GM23248 (cell line): Measurements from ENCODE around the gene GABBR2. TPM values are rescaled to one million over a fixed set of nuclear protein-coding genes. Genes with fewer than 3 reads are reported as not detected.

ENCODE experiments used
- DNase-seq: peaks from one replicate; pipeline ENCODE4 v3.0.0-alpha.2; 2015
- H2AFZ ChIP-seq: fragments of 200-600 bp; sonication (generic); 2 replicates; pipeline ENCODE4 v1.6.1; 2016; ENCODE audit warnings: antibody characterized with exemption
- H3F3A ChIP-seq: fragments of 200-600 bp; sonication (generic); 2 replicates; pipeline ENCODE4 v1.6.1; 2016; ENCODE audit warnings: mild to moderate bottlenecking, antibody characterized with exemption, mixed run types; ENCODE audit not compliant: insufficient read depth
- H3K27ac ChIP-seq: fragments of 200-600 bp; sonication (generic); 2 replicates; pipeline ENCODE4 v1.5.1; 2016; ENCODE audit warnings: mild to moderate bottlenecking
- H3K27me3 ChIP-seq: fragments of 200-600 bp; sonication (generic); replicated peaks from 2 replicates; pipeline ENCODE4 v1.6.1; 2016; ENCODE audit warnings: mild to moderate bottlenecking; ENCODE audit not compliant: insufficient read depth
- H3K36me3 ChIP-seq: fragments of 200-600 bp; sonication (generic); 2 replicates; pipeline ENCODE4 v1.6.1; 2016; ENCODE audit warnings: low read depth, mild to moderate bottlenecking
- H3K4me1 ChIP-seq: fragments of 200-600 bp; sonication (generic); 2 replicates; pipeline ENCODE4 v1.6.1; 2016; ENCODE audit warnings: mild to moderate bottlenecking; ENCODE audit not compliant: insufficient read depth
- H3K4me2 ChIP-seq: fragments of 200-600 bp; sonication (generic); one replicate; pipeline ENCODE4 v1.6.1; 2016; ENCODE audit warnings: mild to moderate bottlenecking; ENCODE audit not compliant: unreplicated experiment
- H3K4me3 ChIP-seq: fragments of 200-600 bp; sonication (generic); 2 replicates; pipeline ENCODE4 v1.5.1; 2016; ENCODE audit warnings: mild to moderate bottlenecking
- H3K79me2 ChIP-seq: fragments of 200-600 bp; sonication (generic); 2 replicates; pipeline ENCODE4 v1.6.1; 2016; ENCODE audit warnings: mild to moderate bottlenecking; ENCODE audit not compliant: insufficient read depth
- H3K9ac ChIP-seq: fragments of 200-600 bp; sonication (generic); 2 replicates; pipeline ENCODE4 v1.6.1; 2016; ENCODE audit warnings: mild to moderate bottlenecking
- H3K9me2 ChIP-seq: fragments of 200-600 bp; sonication (generic); 2 replicates; pipeline ENCODE4 v1.6.1; 2016; ENCODE audit warnings: mixed run types, mild to moderate bottlenecking, moderate library complexity; ENCODE audit not compliant: insufficient read depth
- H3K9me3 ChIP-seq: fragments of 200-600 bp; sonication (generic); one replicate; pipeline ENCODE4 v1.6.1; 2017; ENCODE audit warnings: low read depth
- H4K20me1 ChIP-seq: fragments of 200-600 bp; sonication (generic); 2 replicates; pipeline ENCODE4 v1.6.0; 2016; ENCODE audit not compliant: insufficient read depth
- EZH2 ChIP-seq: fragments of 200-600 bp; sonication (generic); IDR thresholded peaks from 2 replicates; pipeline ENCODE4 v1.6.1; 2018; ENCODE audit warnings: antibody characterized with exemption, mild to moderate bottlenecking; ENCODE audit not compliant: insufficient read depth, poor library complexity, severe bottlenecking
- EZH2phosphoT487 ChIP-seq: fragments of 200-600 bp; sonication (generic); IDR thresholded peaks from 2 replicates; pipeline ENCODE4 v1.6.1; 2018; ENCODE audit warnings: antibody characterized with exemption, moderate library complexity, mild to moderate bottlenecking, low read depth; ENCODE audit not compliant: insufficient read depth
- WGBS, 2 experiments: methylation state at CpG; one replicate each; pipeline ENCODE4 v1.1.6; 2015 to 2017; ENCODE audit warnings: low lambda C conversion rate in 2 of 2, low coverage in 1 of 2; ENCODE audit errors: missing lambda C conversion rate in 2 of 2; 5-methylcytosine and 5-hydroxymethylcytosine counted together
- in situ Hi-C: fragments of 300-500 bp; cut with MboI; formaldehyde crosslinking; loops from 2 replicates; pipeline ENCODE4 v1.15.0; 2020
- polyA plus RNA-seq: library from polyadenylated mRNA; unstranded; fragments of >200 nt; fragmentation: Nextera tagmentation; extraction: Ambion mirVana; gene quantifications from 2 replicates; pipeline ENCODE4 v1.2.1, GENCODE V29; 2016
- total RNA-seq: library from RNA; depleted of rRNA; stranded (reverse); fragments of >200 nt; shearing (Covaris generic); gene quantifications from 2 replicates; pipeline ENCODE4 v1.2.3, GENCODE V29; 2014

GABBR2 gene
- total and polyA plus RNA-seq, 2 experiments from 2014 or later: 7.5 to 13.4 TPM

DNA sequence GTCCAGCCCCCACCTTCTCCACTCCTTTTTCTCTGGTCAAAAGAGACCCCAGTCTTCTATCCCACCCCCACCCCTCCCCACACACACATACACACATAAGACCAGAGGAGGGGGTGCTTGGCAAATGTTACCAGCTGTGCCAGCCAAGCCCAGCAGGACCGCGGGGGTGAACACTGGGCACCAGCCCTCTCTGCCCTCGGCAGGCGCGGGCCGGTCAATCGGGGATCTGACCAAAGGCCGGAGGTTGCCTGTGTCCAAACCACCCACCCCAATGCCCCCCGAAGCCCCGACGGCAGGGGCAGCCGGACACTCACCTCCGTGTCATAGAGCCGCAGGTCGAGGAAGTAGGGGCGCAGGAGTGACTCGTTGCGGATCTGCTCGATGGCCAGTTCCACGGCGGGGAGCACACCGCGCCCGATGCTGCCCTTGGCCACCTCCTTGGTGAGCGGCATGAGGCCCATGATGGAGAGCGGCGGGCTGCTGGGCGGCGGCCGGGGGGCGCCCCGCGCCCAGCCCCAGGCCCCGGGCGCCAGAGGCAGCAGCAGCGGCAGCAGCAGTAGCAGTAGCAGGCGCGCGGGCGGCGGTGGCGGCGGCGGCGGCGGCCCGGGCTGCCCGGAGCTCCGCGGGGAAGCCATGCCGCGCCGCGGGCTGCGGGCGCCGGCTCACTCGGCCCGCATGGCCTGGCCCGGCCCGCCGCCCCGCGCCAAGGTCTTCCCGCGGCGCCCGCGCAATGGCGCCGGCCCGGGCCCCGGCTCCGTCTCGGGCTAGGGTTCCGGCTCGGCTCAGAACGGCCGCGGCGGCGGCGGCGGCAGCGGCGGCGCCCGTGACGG is 417 bp downstream of the GABBR2 start:
- H3K27me3 ChIP-seq: 0 out of 2 replicates have a peak, but pooled peaks cover 15% of the 10 kb centered on the region
- no peaks in the 10 kb centered on the region for H3K36me3 ChIP-seq
- peak; percentile 48 for DNase-seq
- H3F3A ChIP-seq: peaks cover 21% of the 10 kb centered on the region
- peak overlapping the region; percentile 55; the same call in 1 of the 2 replicates for H2AFZ ChIP-seq
- peaks cover 21% of the 10 kb centered on the region for H3K79me2 ChIP-seq
- TF ChIP-seq EZH2: no peak
- no peak for TF ChIP-seq EZH2phosphoT487
- in situ Hi-C loops: no loop called here
- no peak overlapping the region for H3K27ac ChIP-seq
- H3K4me2 ChIP-seq: peak overlapping the region; percentile 92
- H3K9me3 ChIP-seq: no peaks in the 10 kb centered on the region
- peak overlapping the region; percentile 78 for H3K4me3 ChIP-seq
- peaks cover 12% of the 10 kb centered on the region; the same call in 1 of the 2 replicates for H3K4me1 ChIP-seq
- 5 to 7% methylated on average over 39 to 46 of the region's 89 CpGs for WGBS, 2 experiments
- peak overlapping the region; percentile 58 for H3K9ac ChIP-seq
- H4K20me1 ChIP-seq: no peaks in the 10 kb centered on the region
- no peaks in the 10 kb centered on the region for H3K9me2 ChIP-seq

- in situ Hi-C loops: no loop called here
- no peaks in the 10 kb centered on the region for H4K20me1 ChIP-seq
- H3K9me3 ChIP-seq: no peaks in the 10 kb centered on the region
- H3K9me2 ChIP-seq: no peaks in the 10 kb centered on the region
- WGBS, 2 experiments: 3% methylated on average over 78 to 79 of the region's 79 CpGs
- peaks cover 21% of the 10 kb centered on the region for H3F3A ChIP-seq
- H3K4me3 ChIP-seq: peak overlapping the region; percentile 78
- H3K27ac ChIP-seq: peak overlapping the region; percentile 40
- H3K4me2 ChIP-seq: peak overlapping the region; percentile 92
- peak; percentile 95 for DNase-seq
- H2AFZ ChIP-seq: peak overlapping the region; percentile 60
- H3K79me2 ChIP-seq: peaks cover 30% of the 10 kb centered on the region
- H3K27me3 ChIP-seq: 0 out of 2 replicates have a peak, but pooled peaks cover 11% of the 10 kb centered on the region
- no peaks in the 10 kb centered on the region for H3K36me3 ChIP-seq
- peak overlapping the region; percentile 58 for H3K9ac ChIP-seq
- no peak for TF ChIP-seq EZH2
- no peak for TF ChIP-seq EZH2phosphoT487
- peaks cover 12% of the 10 kb centered on the region; the same call in 1 of the 2 replicates for H3K4me1 ChIP-seq
These were observed 1.3 kb downstream of the GABBR2 start for GRCh38 chr9:98707166-98708102.

GRCh38 chr9:98706651-98707165 is 2.0 kb downstream of the GABBR2 start:
- TF ChIP-seq EZH2phosphoT487 (no peak), EZH2 (no peak)
- Histone ChIP-seq H3K27me3 (0 out of 2 replicates have a peak, but pooled peaks cover 8% of the 10 kb centered on the region), H3F3A (peaks cover 21% of the 10 kb centered on the region), H3K4me3 (peak overlapping the region; percentile 78), H3K9me2 (no peaks in the 10 kb centered on the region), H3K36me3 (no peaks in the 10 kb centered on the region), H3K4me1 (peaks cover 12% of the 10 kb centered on the region; the same call in 1 of the 2 replicates), H3K27ac (peak overlapping the region; percentile 40), H3K4me2 (peak overlapping the region; percentile 92), H3K9ac (peak overlapping the region; percentile 58), H2AFZ (peak overlapping the region; percentile 60), H4K20me1 (no peaks in the 10 kb centered on the region), H3K79me2 (peaks cover 37% of the 10 kb centered on the region), H3K9me3 (no peaks in the 10 kb centered on the region)
- 7% methylated on average over 15 of the region's 15 CpGs for WGBS, 2 experiments
- DNase-seq: peak; percentile 75
- in situ Hi-C loops: no loop called here
